Endothelial cell of umbilical vein (primary cell): ENCODE data around the gene RABGGTA. TPM values are rescaled to one million over a fixed set of nuclear protein-coding genes. Genes with fewer than 3 reads are reported as not detected.

Experiments
- BruUV-seq: library from RNA; stranded (reverse); fragments of 400-500 nt; replicated peaks from 2 replicates; lab custom pipeline; 2021; lab: Mats Ljungman, UMichigan
- CTCF ChIA-PET: fragments of 300-600, 350-600 bp; sonication (Branson Sonifier 250); formaldehyde crosslinking; loops from one replicate; lab custom pipeline; 2021; ENCODE audit warnings: antibody characterized with exemption, inconsistent platforms; lab: Charles Lee
- POLR2A ChIA-PET: fragments of 300-600, 350-600 bp; sonication (Branson Sonifier 250); formaldehyde crosslinking; loops from one replicate; lab custom pipeline; 2021; ENCODE audit warnings: antibody characterized with exemption, inconsistent platforms; lab: Charles Lee
- DNase-seq: peaks from one replicate; pipeline ENCODE4 v3.0.0-alpha.2; 2011; ENCODE audit warnings: low read depth, low spot score
- FAIRE-seq: peaks from 2 replicates; lab custom pipeline; 2011; peaks lifted over from hg19 to GRCh38; lab: Jason Lieb, UNC
- H2AFZ ChIP-seq: 2 replicates; pipeline ENCODE4 v1.6.0; 2012; ENCODE audit warnings: low read depth, low read length, control low read depth, inconsistent platforms
- H3K27ac ChIP-seq: 2 replicates; pipeline ENCODE4 v1.5.1; 2011; ENCODE audit warnings: low read depth, mild to moderate bottlenecking, control low read depth, low read length, moderate library complexity; ENCODE audit not compliant: insufficient read depth
- H3K27me3 ChIP-seq, 2 experiments: 2 replicates each; pipeline versions ENCODE4 v1.6.0 to v1.6.1; 2011; ENCODE audit warnings: low read length in 2 of 2, mixed read lengths in 1 of 2; ENCODE audit not compliant: control insufficient read depth in 2 of 2, insufficient read depth in 2 of 2
- H3K36me3 ChIP-seq, 2 experiments: 2 replicates in 1 of 2; 3 replicates in 1 of 2; pipeline ENCODE4 v1.5.1; 2011; ENCODE audit warnings: low read length in 2 of 2, mild to moderate bottlenecking in 1 of 2, moderate library complexity in 1 of 2; ENCODE audit not compliant: control insufficient read depth in 2 of 2, insufficient read depth in 2 of 2; ENCODE audit errors: extremely low read depth in 1 of 2
- H3K4me1 ChIP-seq: 3 replicates; pipeline ENCODE4 v1.5.1; 2011; ENCODE audit warnings: mild to moderate bottlenecking, low read length; ENCODE audit not compliant: control insufficient read depth, insufficient read depth; ENCODE audit errors: extremely low read depth
- H3K4me2 ChIP-seq: 2 replicates; pipeline ENCODE4 v1.6.1; 2011; ENCODE audit warnings: low read length, control low read depth, mixed read lengths; ENCODE audit not compliant: insufficient read depth
- H3K4me3 ChIP-seq, 3 experiments: fragments of 200-600 bp in 1 of 3; sonication (generic), shearing (Covaris generic) in 1 of 3; replicated peaks in 1 of 3; 2 replicates each; pipeline ENCODE4 v1.5.1; 2011 to 2016; ENCODE audit warnings: control low read depth in 3 of 3, low read length in 3 of 3, mild to moderate bottlenecking in 2 of 3, inconsistent platforms in 1 of 3, low read depth in 1 of 3, moderate library complexity in 1 of 3; ENCODE audit not compliant: insufficient read depth in 1 of 3
- H3K79me2 ChIP-seq: 2 replicates; pipeline ENCODE4 v1.6.0; 2012; ENCODE audit warnings: low read length, inconsistent platforms; ENCODE audit not compliant: control insufficient read depth, insufficient read depth
- H3K9ac ChIP-seq: replicated peaks from 2 replicates; pipeline ENCODE3; 2011; ENCODE audit warnings: low read length, control low read depth; ENCODE audit not compliant: insufficient read depth; ENCODE audit errors: extremely low read depth
- H3K9me1 ChIP-seq: replicated peaks from 3 replicates; pipeline ENCODE4 v1.6.0; 2011; ENCODE audit warnings: mild to moderate bottlenecking, low read length; ENCODE audit not compliant: control insufficient read depth, insufficient read depth; ENCODE audit errors: extremely low read depth
- H3K9me3 ChIP-seq: replicated peaks from 2 replicates; pipeline ENCODE4 v1.5.1; 2012; ENCODE audit warnings: low read length, inconsistent platforms; ENCODE audit not compliant: control insufficient read depth, insufficient read depth
- H4K20me1 ChIP-seq: replicated peaks from 2 replicates; pipeline ENCODE3; 2011; ENCODE audit warnings: mild to moderate bottlenecking, low read length; ENCODE audit not compliant: control insufficient read depth, insufficient read depth; ENCODE audit errors: extremely low read depth
- EZH2 ChIP-seq: IDR thresholded peaks from 2 replicates; pipeline ENCODE4 v1.6.1; 2012; ENCODE audit warnings: borderline replicate concordance, low read depth, mild to moderate bottlenecking, moderate library complexity, low read length, inconsistent platforms; ENCODE audit not compliant: severe bottlenecking
- FOS ChIP-seq: IDR thresholded peaks from 2 replicates; pipeline ENCODE4 v1.6.1; 2011; ENCODE audit warnings: mild to moderate bottlenecking, low read length, moderate library complexity, borderline replicate concordance; ENCODE audit not compliant: insufficient read depth
- GATA2 ChIP-seq: IDR thresholded peaks from 2 replicates; pipeline ENCODE4 v1.7.0; 2011; ENCODE audit warnings: low read depth, mild to moderate bottlenecking, moderate library complexity, mixed read lengths, low read length; ENCODE audit not compliant: insufficient read length, insufficient read depth
- JUN ChIP-seq: IDR thresholded peaks from 2 replicates; pipeline ENCODE4 v1.6.1; 2011; ENCODE audit warnings: borderline replicate concordance, low read depth; ENCODE audit not compliant: insufficient read length, insufficient read depth
- MYC ChIP-seq: IDR thresholded peaks from one replicate; pipeline ENCODE4 v1.6.1; 2011; ENCODE audit warnings: mild to moderate bottlenecking, low read depth, low read length
- POLR2A ChIP-seq: IDR thresholded peaks from 2 replicates; pipeline ENCODE4 v1.6.1; 2012; ENCODE audit warnings: low read depth, mild to moderate bottlenecking, control low read depth, low read length
- POLR2AphosphoS5 ChIP-seq: IDR thresholded peaks from 2 replicates; pipeline ENCODE4 v1.6.1; 2012; ENCODE audit warnings: low read depth, mild to moderate bottlenecking, control low read depth, low read length, moderate library complexity; ENCODE audit not compliant: insufficient read depth
- dilution Hi-C: fragments of 300-500 bp; cut with MboI; formaldehyde crosslinking; loops from one replicate; pipeline ENCODE4 v1.15.0; 2019; ENCODE audit warnings: low sequenced_read_pairs; ENCODE audit not compliant: extremely low pct_ligation_motif_present
- intact Hi-C: fragments of 100-400 bp; cut with micrococcal nuclease; formaldehyde crosslinking; loops from one replicate; pipeline ENCODE4 v1.10.0; 2022
- polyA plus RNA-seq, 4 experiments: library from polyadenylated mRNA; depleted of rRNA in 3 of 4; stranded (reverse) in 3 of 4; unstranded in 1 of 4; fragments of >200 nt; gene quantifications; 2 replicates each; pipeline versions ENCODE4 v1.2.1 to v1.2.3, GENCODE V29; 2011 to 2012; ENCODE audit warnings: missing spikeins in 1 of 4
- total RNA-seq: library from RNA; stranded (reverse); gene quantifications from 2 replicates; pipeline ENCODE4 v1.2.3, GENCODE V29; 2021
- TF ChIP-seq, protein P1 (sequence below): IDR thresholded peaks from 2 replicates; pipeline ENCODE4 v1.6.1; 2011; ENCODE audit not compliant: insufficient read depth, insufficient read length
- TF ChIP-seq, protein P2 (sequence below), 2 donors: IDR thresholded peaks; 1 replicate in 1 of 2; 2 replicates in 1 of 2; pipeline ENCODE4 v1.5.1; 2011; ENCODE audit warnings: low read length in 2 of 2, mild to moderate bottlenecking in 2 of 2, moderate library complexity in 2 of 2, control low read depth in 1 of 2, inconsistent platforms in 1 of 2, low read depth in 1 of 2; ENCODE audit not compliant: insufficient read depth in 1 of 2; ENCODE audit errors: extremely low read depth in 1 of 2

RABGGTA gene
- total and polyA plus RNA-seq, 2 donors (not counting 3 experiments of a cell fraction or from before 2014, with no cell fraction given) = 29.3 to 80.1 TPM

DNA sequence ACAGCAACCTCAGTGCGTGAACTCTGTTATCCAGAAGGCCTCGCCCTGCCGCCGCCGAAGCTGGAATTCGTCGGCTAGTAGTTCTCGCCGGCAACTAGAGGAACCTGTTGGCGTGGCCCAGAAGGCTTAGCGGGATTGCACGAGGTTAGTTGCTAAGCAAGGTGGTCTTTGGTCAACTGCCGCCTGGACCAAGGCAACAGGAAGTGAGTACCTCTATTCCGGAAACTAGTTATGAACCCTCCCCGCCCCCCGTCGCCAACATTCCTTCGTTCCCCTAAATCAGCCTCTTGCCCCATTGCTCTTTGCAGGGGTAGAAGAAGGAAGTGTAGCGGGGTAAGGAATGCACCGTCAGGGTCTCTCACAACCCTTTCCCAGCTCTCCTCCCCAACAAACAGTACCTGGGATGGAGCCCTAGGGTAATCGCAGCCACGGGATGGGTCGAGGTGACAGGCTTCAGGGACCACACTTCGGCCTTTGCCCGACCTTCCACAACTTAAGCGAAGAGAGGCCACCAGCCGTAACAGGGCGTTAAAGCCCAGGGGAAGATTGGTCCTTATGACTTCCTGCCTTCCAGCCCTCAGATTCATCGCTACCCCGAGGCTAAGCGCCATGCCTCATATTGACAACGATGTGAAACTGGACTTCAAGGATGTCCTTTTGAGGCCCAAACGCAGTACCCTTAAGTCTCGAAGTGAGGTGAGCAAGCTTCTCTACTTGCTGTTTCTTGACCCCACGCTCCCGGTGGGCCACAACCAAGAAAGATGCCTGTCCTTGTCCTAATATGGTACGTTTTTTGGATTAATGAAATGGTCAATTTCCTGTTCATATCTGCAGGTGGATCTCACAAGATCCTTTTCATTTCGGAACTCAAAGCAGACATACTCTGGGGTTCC, 38.5 kb downstream of the RABGGTA start, which contains the start of gene GMPR2:
Gene GMPR2, plus strand, starts transcription at position 285 of the 893 bp plus-strand sequence. Its CDS starts 325 bp downstream, at position 610.
- Histone ChIP-seq H3K9me1 (no peaks in the 10 kb centered on the region), H3K27me3 (no peaks in the 10 kb centered on the region), H3K9me3 (no peaks in the 10 kb centered on the region), H3K79me2 (peaks cover 48% of the 10 kb centered on the region), H4K20me1 (no peaks in the 10 kb centered on the region), H3K36me3 (peaks cover 3 to 16% of the 10 kb centered on the region in 2 experiments), H3K4me1 (peaks cover 29% of the 10 kb centered on the region), H3K9ac (peak within 1 kb of the TSS; percentile 95), H2AFZ (peak within 1 kb of the TSS; percentile 73), H3K4me3 (peak within 1 kb of the TSS; percentile 63 to 87 (median 67)), H3K4me2 (peak within 1 kb of the TSS; percentile 73), H3K27ac (peak within 1 kb of the TSS; percentile 88)
- dilution Hi-C loops = no loop called here
- peak; percentile 90 for FAIRE-seq
- intact Hi-C loops = loop anchor here (1.0 to 2.0 kb wide), 5 partner anchors 9 to 118 kb away; partner anchors contain the start of genes CHMP4A, TINF2 and TM9SF1
- no peak for DNase-seq
- TSS peak; percentile 46 for BruUV-seq
- ChIA-PET CTCF (interaction anchor here (0.7 to 1.9 kb wide), 6 partner anchors 9 to 75 kb away, joined by 3 to 11 read pairs (median 4); partner anchors contain the start of genes CIDEB, MDP1 and TINF2), POLR2A (interaction anchor here (0.6 to 1.6 kb wide), 2 partner anchors 9 to 20 kb away, joined by 3 to 6 read pairs; partner anchors contain the start of genes CHMP4A and TINF2)
- TF ChIP-seq, protein P1, sequence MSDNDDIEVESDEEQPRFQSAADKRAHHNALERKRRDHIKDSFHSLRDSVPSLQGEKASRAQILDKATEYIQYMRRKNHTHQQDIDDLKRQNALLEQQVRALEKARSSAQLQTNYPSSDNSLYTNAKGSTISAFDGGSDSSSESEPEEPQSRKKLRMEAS = no peak
- TF ChIP-seq EZH2 (no peak), JUN (no peak), FOS (no peak), MYC (no peak), POLR2A (peak; percentile 34), GATA2 (no peak), POLR2AphosphoS5 (peak; percentile 52)
- TF ChIP-seq, protein P2, sequence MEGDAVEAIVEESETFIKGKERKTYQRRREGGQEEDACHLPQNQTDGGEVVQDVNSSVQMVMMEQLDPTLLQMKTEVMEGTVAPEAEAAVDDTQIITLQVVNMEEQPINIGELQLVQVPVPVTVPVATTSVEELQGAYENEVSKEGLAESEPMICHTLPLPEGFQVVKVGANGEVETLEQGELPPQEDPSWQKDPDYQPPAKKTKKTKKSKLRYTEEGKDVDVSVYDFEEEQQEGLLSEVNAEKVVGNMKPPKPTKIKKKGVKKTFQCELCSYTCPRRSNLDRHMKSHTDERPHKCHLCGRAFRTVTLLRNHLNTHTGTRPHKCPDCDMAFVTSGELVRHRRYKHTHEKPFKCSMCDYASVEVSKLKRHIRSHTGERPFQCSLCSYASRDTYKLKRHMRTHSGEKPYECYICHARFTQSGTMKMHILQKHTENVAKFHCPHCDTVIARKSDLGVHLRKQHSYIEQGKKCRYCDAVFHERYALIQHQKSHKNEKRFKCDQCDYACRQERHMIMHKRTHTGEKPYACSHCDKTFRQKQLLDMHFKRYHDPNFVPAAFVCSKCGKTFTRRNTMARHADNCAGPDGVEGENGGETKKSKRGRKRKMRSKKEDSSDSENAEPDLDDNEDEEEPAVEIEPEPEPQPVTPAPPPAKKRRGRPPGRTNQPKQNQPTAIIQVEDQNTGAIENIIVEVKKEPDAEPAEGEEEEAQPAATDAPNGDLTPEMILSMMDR (IDR thresholded peaks at IDR 0.05; ENCODE audit: extremely low read depth in 1 of 2, insufficient read depth in 1 of 2, low read depth in 1 of 2, low read length in 2 of 2) = no peak
